WTC11 (cell line): ENCODE measurements around the gene DUSP22.

Source experiments
- ESRRA ChIP-seq: sonication (generic); formaldehyde crosslinking; IDR thresholded peaks from 2 replicates; pipeline ENCODE4 v1.8.1; 2022; ENCODE audit warnings: mild to moderate bottlenecking, missing genetic modification reagents, borderline replicate concordance
- MAX ChIP-seq: sonication (generic); formaldehyde crosslinking; IDR thresholded peaks from 2 replicates; pipeline ENCODE4 v1.8.0; 2022; ENCODE audit warnings: mild to moderate bottlenecking, missing genetic modification reagents
- NR3C1 ChIP-seq: sonication (generic); formaldehyde crosslinking; conservative IDR thresholded peaks from 2 replicates; pipeline ENCODE4 v1.8.1; 2023; ENCODE audit warnings: low read depth, mild to moderate bottlenecking, missing genetic modification reagents
- TF ChIP-seq, protein P1 (sequence below): fragments of 200-600 bp; IDR thresholded peaks from 2 replicates; pipeline ENCODE4 v1.8.0; 2022; ENCODE audit warnings: antibody characterized with exemption

DNA sequence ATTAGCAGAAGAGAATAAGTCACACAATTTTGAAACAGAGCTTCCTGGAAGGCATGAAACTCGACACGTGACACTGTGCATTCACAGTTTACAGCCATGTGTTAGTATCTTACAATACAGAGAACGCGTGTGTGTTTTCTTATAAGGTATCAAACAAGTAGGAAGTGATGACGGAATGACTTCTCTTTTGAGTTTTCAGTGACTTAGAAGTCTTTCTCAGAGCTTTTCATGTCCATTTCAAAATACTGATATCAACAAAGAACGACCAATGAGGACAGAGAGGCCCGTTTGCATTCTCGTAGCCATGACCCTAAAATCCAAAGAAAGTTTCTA lies 36.6 kb upstream of the DUSP22 start:
- TF ChIP-seq, protein P1, sequence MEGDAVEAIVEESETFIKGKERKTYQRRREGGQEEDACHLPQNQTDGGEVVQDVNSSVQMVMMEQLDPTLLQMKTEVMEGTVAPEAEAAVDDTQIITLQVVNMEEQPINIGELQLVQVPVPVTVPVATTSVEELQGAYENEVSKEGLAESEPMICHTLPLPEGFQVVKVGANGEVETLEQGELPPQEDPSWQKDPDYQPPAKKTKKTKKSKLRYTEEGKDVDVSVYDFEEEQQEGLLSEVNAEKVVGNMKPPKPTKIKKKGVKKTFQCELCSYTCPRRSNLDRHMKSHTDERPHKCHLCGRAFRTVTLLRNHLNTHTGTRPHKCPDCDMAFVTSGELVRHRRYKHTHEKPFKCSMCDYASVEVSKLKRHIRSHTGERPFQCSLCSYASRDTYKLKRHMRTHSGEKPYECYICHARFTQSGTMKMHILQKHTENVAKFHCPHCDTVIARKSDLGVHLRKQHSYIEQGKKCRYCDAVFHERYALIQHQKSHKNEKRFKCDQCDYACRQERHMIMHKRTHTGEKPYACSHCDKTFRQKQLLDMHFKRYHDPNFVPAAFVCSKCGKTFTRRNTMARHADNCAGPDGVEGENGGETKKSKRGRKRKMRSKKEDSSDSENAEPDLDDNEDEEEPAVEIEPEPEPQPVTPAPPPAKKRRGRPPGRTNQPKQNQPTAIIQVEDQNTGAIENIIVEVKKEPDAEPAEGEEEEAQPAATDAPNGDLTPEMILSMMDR: no peak
- TF ChIP-seq MAX (no peak), NR3C1 (no peak), ESRRA (CRISPR knock-in tag) (no peak)
